SK-MEL-5 (cell line): Measurements from ENCODE around the gene IRS1. TPM values are rescaled to one million over a fixed set of nuclear protein-coding genes. Genes with fewer than 3 reads are reported as not detected.

ENCODE experiments used
- DNase-seq: peaks from one replicate; pipeline ENCODE4 v3.0.0-alpha.2; 2016; ENCODE audit warnings: low read depth, low spot score
- in situ Hi-C: cut with HindIII; loops from 2 replicates; pipeline ENCODE4 v1.10.0; 2016; ENCODE audit warnings: low sequenced_read_pairs, high pct_unique_total_duplicates, low pct_unique_long_range_greater_than_20kb
- total RNA-seq: library from RNA; depleted of rRNA; stranded (reverse); fragments of >200 nt; shearing (Covaris generic); gene quantifications from 2 replicates; pipeline ENCODE4 v1.2.3, GENCODE V29; 2014

The IRS1 gene
- total RNA-seq, 1 experiment from 2014 or later: 4.2 TPM

DNA sequence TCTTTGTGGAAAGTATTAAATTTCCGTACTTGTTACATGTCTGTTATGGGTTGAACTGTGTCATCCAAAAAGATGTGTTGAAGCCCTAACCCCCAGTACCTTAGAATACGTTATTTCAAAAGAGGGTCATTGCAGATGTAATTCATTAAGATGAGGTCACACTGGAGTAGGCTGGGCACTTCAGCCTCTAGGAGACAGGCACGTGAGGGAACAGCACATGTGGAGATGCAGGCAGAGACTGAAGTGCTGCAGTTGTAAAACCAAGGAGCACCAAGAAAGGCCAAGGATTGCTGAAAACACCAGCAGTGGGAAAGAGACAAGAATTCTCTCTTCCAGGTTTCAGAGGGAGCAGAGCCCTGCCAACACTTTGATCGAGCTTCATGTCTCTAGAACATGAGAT lies 31.6 kb upstream of the IRS1 start:
- in situ Hi-C loops: no loop called here
- DNase-seq: no peak

DNA sequence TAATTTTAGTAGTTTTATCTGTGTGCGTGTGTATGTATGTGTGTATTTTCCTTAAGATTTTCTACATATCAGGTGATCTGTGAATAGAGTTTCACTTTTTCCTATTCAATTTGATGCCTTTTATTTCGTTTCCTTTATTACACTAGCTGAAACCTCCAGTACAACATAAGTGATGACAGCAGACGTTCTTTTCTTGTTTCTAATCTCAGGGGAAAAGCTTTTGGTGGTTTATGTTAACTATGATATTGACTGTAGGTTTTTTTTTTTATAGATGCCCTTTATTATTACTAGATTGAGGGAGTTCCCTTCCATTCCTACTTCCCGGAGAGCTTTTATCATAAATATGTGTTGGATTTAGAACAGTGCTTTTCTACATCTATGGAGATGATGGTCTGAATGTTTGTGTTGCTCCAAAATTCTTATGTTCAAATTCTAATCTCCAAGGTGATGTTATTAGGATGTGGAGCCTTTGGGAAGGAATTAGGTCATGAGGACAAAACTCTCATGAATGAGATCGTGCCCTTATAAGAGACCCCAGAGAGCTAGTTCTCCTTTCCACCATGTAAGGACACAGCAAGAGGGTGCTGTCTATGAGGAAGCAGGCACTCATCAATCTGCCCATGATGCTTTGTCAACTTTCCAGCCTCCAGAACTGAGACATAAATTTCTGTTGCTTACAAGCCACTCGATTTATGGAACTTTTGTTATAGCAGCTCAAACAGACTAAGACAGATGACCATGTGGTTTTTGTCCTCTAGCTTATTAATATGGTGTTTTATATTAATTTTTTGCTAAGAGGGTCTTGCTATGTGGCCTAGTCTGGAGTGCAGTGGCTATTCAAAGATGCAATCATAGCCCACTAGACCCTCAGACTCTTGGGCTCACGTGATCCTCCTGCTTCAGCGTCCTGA lies 30.4 kb upstream of the IRS1 start:
- in situ Hi-C loops: no loop called here
- no peak for DNase-seq

- in situ Hi-C loops: no loop called here
- no peak for DNase-seq
Measured at GRCh38 chr2:226828191-226828590, 28.6 kb upstream of the IRS1 start.

- in situ Hi-C loops: no loop called here
Measured at GRCh38 chr2:226825056-226825455, 25.4 kb upstream of the IRS1 start.

GRCh38 chr2:226818930-226819329 lies 19.3 kb upstream of the IRS1 start:
- no peak for DNase-seq
- in situ Hi-C loops: no loop called here

More at GRCh38 chr2:226825056-226825455, 25.4 kb upstream of the IRS1 start:
- DNase-seq: no peak

DNA sequence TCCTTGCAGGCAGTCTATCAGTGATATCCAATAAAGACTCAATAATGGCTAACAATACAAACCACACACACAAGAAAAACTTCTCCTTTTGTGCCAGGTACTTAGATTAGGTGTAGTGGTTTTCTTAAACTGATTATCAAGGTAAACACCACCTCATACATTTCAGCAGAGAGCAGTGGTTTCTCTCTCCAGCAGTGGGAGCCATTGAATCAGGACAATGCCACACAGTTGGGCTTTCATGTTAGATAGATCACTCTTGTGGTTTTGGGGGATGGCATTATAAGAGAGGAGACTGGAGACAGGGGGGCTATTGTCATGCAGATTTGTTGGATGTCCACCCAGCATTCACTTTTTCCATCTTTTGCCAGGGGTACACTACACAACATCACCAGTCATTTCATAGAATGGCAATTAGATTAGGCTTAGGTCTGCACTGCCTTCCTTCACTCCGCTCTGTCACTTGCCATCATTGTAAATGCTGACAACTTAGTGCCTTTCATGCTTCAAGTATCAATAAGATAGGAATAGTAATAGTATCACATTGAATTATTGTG lies 13.6 kb upstream of the IRS1 start:
- peak; percentile 42 for DNase-seq
- in situ Hi-C loops: no loop called here

DNA sequence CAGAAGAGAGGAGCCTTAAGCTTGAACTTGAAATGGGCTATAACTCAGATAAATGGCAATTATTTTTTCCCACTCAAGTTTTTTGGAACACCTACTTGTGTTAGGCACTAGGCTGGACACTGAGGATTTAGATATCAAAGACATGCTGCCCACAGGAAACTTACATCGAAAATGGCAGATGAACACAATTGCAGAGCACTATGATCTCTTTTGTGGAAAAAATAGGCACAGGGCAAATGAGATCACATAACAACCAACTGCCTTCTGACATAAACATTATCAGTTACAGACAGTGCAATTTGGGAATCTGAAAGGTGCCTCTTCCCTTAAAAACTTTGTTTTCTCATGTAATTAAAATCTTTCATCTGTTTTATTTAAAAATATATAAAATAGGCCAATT lies 3.8 kb upstream of the IRS1 start:
- DNase-seq: no peak
- in situ Hi-C loops: no loop called here

DNA sequence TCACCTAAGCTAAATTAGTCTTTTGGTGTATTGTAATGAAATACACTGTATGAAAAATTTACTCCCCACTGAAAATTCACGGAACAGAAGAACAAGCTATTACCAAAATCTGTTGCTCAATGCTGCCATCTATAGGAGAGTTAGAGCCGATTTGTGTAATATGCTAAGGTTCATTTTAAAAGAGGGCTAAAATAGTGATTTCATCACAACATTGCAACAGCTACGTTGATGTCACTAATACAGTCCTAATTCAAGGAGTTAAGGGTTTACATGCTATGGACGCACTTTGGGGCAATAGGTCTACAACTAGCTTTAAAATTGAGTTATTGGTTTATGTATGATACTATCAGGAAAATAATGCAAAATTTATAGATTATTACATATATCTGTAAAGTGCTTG lies 3.0 kb upstream of the IRS1 start:
- in situ Hi-C loops: no loop called here
- peak; percentile 82 for DNase-seq

DNA sequence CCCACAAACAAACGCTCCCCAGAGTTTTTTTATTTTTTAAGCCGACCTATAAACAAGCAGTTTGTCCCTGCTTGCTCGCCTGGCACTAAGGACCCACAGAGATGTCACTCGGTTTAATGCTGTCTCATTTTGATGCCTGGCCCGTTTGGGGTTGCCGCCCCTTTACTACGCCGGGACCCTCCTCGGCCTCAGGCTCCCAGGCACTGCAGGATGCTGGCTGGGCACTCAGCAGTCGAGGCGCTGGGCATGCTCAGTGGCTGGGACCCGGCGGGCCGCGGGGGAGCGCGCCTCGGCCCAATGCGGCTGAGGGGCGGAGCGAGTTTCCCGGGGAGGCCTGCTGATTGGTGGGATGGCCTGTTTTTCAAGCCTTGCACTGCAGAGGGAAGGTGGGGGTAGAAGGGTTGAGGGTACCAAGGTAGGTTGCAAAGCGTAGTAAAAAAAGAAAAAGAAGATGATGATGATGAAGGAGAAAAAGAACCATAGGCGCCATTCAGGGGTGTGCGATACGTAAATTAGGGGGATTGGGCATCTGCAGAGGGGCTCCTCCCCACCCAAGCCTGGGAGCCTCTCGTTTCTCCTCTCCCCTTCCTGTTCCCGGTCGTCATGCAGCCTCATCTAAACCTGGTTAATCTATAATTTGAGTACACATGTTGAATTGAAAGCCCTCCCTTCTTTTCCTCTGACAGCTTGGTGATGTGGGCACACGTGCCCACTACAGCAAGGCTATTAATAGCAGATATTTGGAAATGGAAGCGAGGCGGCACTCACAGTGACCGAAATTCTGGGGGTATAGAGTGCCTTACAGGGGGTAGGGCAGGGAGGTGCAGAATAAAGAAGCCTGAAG lies 1.5 kb upstream of the IRS1 start:
- in situ Hi-C loops: no loop called here
- no peak for DNase-seq

- in situ Hi-C loops: no loop called here
- DNase-seq: no peak
Measured at GRCh38 chr2:226799976-226800940, 638 bp upstream of the IRS1 start.

- in situ Hi-C loops: no loop called here
- no peak for DNase-seq
Measured at GRCh38 chr2:226798422-226799210, 1.0 kb downstream of the IRS1 start.

DNA sequence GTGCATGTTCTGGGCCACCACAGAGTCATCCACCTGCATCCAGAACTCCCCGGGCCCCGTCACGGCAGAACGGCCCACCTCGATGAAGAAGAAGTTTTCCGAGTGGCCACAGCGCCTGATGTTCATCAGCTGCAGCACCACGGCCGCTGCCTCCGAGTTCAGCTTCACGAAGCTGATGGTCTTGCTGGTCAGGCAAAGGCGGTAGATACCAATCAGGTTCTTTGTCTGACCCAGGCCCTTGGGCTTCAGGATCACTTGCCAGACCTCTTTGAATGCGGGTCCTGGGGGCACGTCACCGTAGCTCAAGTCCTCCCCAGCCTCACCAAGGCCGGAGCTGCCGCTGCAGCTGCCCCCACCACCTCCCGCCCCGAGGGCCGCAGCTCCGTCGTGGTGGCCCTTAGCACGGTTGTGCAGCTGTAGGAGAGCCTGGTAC lies 1.6 kb downstream of the IRS1 start:
- DNase-seq: no peak
- in situ Hi-C loops: no loop called here

DNA sequence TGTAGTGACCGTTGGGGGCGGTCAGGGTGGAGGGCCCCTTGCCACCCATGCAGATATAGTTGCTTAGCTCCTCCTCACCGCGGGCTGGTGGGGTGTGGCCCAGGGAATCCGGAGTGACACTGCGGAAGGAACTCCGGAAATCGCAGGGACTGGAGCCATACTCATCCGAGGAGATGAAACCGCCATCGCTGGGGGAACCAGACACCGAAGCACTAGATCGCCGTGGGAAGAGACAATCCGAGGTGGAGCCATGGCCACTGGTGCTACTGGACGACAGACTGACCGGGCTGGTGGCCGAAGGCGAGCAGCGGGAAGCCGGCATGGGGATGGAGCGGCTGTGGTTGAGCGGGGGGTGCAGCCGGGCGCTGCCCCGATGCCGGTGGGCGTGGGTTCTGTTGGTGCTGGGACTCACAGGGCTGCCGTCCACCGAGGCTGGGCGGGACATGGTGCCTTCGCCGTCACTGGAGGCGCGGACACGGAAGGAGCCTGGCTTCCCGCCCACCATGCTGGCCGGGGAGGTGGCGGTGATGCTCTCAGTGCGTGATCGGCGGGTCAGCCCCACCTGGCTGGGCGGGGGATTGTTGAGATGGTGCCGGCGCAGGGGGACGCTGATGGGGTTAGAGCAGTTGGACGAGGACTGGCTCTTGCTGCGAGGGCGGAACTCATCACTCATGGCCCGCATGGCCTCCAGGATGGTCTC lies 2.2 kb downstream of the IRS1 start:
- no peak for DNase-seq
- in situ Hi-C loops: no loop called here

- DNase-seq: no peak
Measured at GRCh38 chr2:226796840-226797288, 2.8 kb downstream of the IRS1 start.

GRCh38 chr2:226796012-226796839 lies 3.4 kb downstream of the IRS1 start:
- DNase-seq: no peak
- in situ Hi-C loops: no loop called here

More at GRCh38 chr2:226796840-226797288, 2.8 kb downstream of the IRS1 start:
- in situ Hi-C loops: no loop called here
